Ammon's horn (tissue), 1 donor: ENCODE results near the gene TAF11.
"Not testable (repeated sequence)": the region's sequence is repeated elsewhere in the genome, so short reads cannot be mapped to it uniquely, and the experiment has no call there.

ENCODE experiments used
- DNase-seq: peaks from one replicate; pipeline ENCODE4 v3.0.0-alpha.2; 2016; ENCODE audit warnings: low spot score

TAF11 gene

GRCh38 chr6:34865107-34865506 lies 22.7 kb downstream of the TAF11 start:
- DNase-seq = no peak

DNA sequence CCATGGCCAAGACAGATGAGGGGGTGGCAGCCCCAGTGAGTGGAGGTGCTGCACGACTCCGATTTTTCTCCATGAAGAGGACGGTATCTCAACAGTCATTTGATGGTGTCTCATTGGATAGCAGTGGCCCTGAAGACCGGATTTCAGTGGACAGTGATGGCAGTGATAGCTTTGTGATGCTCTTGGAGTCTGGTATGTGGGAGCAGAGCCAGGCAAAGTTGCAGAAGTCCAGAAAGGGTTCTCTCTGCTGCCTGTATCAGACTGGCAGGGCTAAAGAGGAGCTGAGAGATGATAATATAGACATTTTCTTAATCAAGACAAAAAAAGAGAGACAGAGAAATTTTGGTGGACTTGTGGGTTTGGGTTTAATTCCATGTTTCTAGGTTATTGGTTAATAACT lies 23.8 kb downstream of the TAF11 start:
- no peak for DNase-seq

GRCh38 chr6:34860776-34861175 lies 27.1 kb downstream of the TAF11 start:
- no peak for DNase-seq

- DNase-seq = no peak
Measured at GRCh38 chr6:34859951-34860350, 27.9 kb downstream of the TAF11 start.

DNA sequence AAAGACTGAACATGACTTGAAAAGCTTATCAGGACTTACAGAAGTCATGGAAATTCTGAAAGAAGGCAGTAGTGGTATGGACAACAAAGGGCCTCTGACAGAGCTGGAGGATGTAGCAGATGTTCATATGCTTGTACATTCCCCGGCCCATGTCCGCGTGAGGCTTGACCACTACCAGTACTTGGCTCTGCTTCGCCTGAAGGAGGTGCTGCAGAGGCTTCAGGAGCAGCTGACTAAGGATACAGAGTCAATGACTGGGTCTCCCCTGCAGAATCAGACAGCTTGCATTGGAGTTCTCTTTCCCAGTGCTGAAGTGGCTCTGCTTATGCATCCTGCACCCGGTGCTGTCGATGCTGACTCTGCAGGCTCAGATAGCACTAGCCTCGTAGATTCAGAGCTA lies 29.2 kb downstream of the TAF11 start:
- DNase-seq = no peak

DNA sequence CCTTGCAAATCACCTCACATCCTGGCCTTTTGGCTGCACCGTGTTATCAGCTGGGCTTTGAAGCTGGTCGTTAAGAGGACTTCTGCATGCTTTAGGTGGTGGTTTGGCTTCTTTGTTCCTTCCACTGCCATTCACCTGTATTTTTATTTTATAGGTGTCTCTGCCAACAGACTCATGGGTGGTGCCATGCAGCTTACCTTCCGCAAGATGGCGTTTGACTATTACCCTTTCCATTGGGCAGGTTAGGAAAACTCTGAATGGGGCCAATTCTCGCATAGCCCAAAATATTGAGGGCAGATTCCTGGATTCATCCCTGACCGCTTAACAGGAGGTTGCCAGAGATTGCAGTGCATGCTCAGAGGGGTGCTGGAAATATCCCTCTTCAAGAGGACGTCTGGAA lies 32.4 kb downstream of the TAF11 start:
- DNase-seq = no peak

DNA sequence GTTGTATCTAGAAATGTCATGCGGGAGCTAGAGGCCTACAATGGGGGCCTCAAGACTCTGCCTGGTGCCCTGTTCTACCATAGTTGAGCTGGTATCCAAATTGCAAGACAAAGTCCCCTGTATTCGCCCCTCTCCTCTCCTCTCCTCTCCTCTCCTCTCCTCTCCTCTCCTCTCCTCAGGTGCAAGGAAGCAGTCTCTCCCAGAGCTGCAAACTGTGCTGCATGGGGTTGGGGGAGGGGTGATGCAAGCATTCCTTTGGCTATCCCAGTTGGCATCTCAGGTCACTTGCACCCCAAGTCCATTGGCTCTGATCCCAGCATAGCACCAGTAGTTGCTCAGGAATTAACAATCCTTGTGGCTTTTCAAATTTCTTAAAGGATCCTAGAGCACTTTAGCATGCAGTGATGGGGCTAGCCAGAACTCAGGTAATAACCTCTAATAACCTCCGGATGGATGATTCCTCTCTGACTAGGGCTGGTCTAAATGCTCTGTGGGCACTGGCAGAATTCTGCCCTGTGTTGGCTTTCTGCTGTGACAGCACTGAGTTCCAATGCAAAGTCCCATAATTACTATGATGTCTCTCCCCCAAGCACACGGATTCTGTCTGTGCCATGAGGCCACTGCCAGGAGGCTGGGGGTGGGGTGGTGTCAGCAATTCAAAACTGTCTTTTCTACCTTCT lies 35.3 kb downstream of the TAF11 start:
- DNase-seq = no peak

- no peak for DNase-seq
Measured at GRCh38 chr6:34851361-34851760, 36.5 kb downstream of the TAF11 start.

DNA sequence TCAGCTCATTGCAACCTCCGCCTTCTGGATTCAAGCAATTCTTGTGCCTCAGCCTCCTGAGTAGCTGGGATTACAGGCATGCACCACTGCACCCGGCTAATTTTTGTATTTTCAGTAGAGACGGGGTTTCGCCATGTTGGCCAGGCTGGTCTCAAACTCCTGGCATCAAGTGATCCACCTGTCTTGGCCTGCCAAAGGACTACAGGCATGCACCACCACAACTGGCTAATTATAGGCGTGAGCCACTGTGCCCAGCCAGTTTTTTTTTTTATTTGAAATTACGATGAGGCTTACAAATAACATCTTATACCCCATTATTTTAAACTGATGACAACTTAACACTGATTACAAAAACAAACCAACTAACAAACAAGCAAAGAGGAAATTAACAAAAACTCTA lies 38.8 kb downstream of the TAF11 start:
- DNase-seq = not testable (repeated sequence)

DNA sequence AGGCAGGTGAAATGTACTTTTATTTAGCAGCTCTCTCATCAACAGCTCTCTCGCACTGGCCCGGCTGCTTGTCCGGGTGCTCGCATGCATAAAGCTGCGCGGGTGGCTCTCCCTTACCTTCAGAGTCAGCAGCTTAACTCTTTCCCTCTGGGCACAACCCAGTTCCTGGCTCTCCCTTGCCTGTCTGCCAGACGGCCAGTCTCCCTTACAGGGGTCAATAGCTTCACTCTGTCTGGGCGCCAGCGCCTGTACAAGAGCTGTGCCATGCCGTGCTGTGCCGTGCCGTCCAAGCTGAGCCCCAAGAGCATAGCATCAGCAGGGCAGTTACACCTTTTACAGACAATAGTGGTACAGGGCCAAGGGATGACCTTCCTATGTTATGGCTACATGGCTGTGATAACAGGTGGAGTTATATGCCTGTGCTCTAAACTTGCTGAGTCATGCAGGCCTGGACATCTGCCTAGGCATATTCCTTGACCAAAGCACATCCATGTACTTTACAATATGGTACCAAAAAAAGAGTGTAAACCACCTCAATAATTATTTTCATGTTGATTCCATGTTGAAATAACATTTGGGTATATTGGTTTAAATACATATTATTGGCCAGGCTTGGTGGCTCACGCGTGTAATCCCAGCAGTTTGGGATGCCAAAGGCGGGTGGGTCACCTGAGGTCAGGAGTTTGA lies 48.0 kb downstream of the TAF11 start:
- DNase-seq = no peak

DNA sequence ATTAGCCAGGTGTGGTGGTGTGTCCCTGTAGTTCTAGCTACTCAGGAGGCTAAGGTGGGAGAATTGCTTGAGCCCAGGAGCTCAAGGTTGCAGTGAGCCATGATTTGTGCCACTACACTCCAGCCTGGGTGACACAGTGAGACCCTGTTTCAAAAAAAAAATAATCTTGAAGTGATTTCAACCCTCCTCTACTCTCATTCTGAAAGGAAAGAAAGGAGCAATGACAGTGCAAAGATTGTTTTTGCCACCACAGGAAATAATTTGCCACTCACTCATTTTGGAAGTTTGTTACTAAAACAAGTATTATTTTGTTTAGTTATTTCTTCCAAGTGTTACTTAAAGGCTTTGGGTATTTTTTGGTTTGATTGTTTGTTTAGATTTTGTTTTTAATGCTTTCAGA lies 50.3 kb downstream of the TAF11 start:
- no peak for DNase-seq

DNA sequence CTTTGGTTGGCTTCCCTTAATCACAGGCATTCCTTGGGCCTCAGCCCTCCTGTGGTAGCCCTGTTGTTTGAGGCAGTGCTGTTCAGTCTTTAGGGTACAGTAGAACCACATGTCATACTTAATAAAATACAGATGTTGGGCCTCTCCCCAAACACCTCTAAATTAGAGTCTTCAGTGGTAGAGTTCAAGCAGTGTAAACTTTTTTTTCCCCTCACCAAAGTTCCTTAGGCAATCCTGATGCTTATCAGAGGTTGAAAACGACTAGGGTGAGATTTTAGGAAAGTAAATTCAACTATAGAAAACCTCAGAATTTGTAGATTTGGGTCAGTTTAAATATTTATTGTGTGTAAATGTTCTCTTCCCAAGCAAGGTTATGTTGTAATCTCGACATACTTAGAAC lies 51.4 kb downstream of the TAF11 start:
- DNase-seq = no peak

GRCh38 chr6:34836008-34836407 lies 51.8 kb downstream of the TAF11 start:
- DNase-seq = peak; percentile 59

- no peak for DNase-seq
Measured at GRCh38 chr6:34834789-34835518, 52.9 kb downstream of the TAF11 start.

- DNase-seq = no peak
Measured at GRCh38 chr6:34832942-34833341, 54.9 kb downstream of the TAF11 start.

DNA sequence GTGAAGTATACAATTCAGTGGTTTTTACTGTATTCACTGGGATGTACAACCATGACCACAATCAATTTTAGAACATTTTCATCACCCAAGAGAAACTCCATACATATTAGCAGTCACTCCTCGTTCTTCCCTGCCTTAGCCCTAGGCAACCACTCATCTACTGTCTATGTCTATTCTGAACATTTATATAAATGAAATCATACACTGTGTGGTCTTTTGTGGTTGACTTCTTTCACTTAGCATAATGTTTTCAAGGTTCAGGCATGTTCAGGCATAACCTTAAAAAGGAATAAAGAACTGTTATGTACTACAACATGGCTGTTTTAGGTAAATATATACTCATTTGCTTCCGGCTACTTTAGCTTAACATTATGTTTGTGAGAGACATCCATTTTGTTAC lies 58.7 kb downstream of the TAF11 start:
- DNase-seq = no peak
